ENCODE results near the gene GOLGA2. TPM values are rescaled to one million over a fixed set of nuclear protein-coding genes. Genes with fewer than 3 reads are reported as not detected.

The GOLGA2 gene
- total RNA-seq, 1 donor from 2014 or later = 105 TPM

DNA sequence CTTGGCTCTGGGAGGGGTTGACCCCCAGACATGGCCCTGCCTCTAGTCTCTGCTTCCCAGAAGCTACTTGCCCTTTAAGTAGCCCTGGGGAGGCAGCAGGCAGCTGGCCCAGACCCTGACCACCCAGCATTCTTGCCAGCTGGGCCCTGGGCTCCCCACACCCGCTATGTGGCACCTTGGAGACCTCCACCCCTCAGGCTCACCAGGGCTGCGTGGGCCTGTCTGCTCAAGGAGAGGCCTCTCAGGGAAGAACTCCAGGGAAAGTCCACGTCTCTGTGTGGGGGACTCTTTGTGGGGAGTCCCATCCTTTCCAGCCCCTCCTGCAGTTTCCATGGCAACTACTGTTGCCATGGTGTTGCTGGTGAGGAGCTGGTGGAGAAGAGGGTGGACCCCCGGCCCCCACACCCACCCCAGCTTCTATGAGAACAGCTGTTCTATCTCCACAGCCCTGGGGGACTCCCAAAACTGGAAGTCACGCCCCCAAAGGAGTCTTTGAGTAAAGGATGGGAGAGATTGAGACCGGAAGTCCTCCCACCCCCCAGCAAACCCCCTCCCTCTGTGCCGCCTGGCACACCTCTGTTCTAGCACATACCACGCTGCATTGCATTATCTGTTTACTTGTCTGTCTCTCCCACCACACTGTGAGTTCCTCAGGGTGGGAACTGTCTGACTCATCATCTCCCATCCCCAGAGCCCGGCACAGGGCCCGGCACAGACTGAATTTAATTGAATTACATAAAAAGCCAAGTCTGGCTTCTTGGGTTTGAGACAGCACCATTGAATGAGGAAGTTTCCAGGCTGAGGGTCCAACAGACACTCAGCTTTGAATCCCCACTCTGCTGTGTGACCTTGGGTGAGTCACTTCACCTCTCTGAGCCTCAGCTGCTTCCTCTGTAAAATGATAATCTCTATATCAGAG is 60.1 kb downstream of the GOLGA2 start:
- DNase-seq (ENCODE audit: low read depth) = peak; percentile 70
- H3K4me1 Mint-ChIP-seq (ENCODE audit: low read depth, unreplicated experiment) = peaks cover 22% of the 10 kb centered on the region
- peak overlapping the region; percentile 70 for H3K27ac ChIP-seq (ENCODE audit: low read depth, low read length)
- peak overlapping the region; percentile 96 for H3K27ac Mint-ChIP-seq (ENCODE audit: unreplicated experiment)
- no peaks in the 10 kb centered on the region for H3K27me3 ChIP-seq (ENCODE audit: insufficient read depth, low read length)
- H3K36me3 ChIP-seq (ENCODE audit: insufficient read depth, low read length) = no peaks in the 10 kb centered on the region
- H3K4me1 ChIP-seq (ENCODE audit: insufficient read depth, low read length) = peaks cover 35% of the 10 kb centered on the region
- no peak for TF ChIP-seq EZH2 (IDR thresholded peaks at IDR 0.05; ENCODE audit: insufficient read depth, low read length)
- TF ChIP-seq, protein P1, sequence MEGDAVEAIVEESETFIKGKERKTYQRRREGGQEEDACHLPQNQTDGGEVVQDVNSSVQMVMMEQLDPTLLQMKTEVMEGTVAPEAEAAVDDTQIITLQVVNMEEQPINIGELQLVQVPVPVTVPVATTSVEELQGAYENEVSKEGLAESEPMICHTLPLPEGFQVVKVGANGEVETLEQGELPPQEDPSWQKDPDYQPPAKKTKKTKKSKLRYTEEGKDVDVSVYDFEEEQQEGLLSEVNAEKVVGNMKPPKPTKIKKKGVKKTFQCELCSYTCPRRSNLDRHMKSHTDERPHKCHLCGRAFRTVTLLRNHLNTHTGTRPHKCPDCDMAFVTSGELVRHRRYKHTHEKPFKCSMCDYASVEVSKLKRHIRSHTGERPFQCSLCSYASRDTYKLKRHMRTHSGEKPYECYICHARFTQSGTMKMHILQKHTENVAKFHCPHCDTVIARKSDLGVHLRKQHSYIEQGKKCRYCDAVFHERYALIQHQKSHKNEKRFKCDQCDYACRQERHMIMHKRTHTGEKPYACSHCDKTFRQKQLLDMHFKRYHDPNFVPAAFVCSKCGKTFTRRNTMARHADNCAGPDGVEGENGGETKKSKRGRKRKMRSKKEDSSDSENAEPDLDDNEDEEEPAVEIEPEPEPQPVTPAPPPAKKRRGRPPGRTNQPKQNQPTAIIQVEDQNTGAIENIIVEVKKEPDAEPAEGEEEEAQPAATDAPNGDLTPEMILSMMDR (IDR thresholded peaks at IDR 0.05; ENCODE audit: insufficient read depth, low read depth, low read length) = no peak
- H3K79me2 ChIP-seq (ENCODE audit: insufficient read depth, low read length) = no peaks in the 10 kb centered on the region
- H3K9me3 ChIP-seq (ENCODE audit: insufficient read depth, low read depth, low read length) = no peaks in the 10 kb centered on the region
- H3K36me3 Mint-ChIP-seq (ENCODE audit: low read depth, unreplicated experiment) = peaks cover 11% of the 10 kb centered on the region
- peak overlapping the region; percentile 47 for H3K4me2 ChIP-seq (ENCODE audit: low read length)
- no peak for FAIRE-seq
- H3K27me3 Mint-ChIP-seq (ENCODE audit: low read depth, unreplicated experiment) = peaks cover 3% of the 10 kb centered on the region
- H2AFZ ChIP-seq (ENCODE audit: low read depth, low read length) = peak overlapping the region; percentile 39
- H3K4me3 ChIP-seq (ENCODE audit: insufficient read depth, low read depth, low read length) = no peak overlapping the region
- H3K9ac ChIP-seq (ENCODE audit: low read length) = peak overlapping the region; percentile 55
- no peaks in the 10 kb centered on the region for H4K20me1 ChIP-seq (ENCODE audit: insufficient read depth, low read length)
- peak overlapping the region; percentile 21 for H3K4me3 Mint-ChIP-seq (ENCODE audit: unreplicated experiment)
- no peaks in the 10 kb centered on the region for H3K9me3 Mint-ChIP-seq (ENCODE audit: unreplicated experiment)

DNA sequence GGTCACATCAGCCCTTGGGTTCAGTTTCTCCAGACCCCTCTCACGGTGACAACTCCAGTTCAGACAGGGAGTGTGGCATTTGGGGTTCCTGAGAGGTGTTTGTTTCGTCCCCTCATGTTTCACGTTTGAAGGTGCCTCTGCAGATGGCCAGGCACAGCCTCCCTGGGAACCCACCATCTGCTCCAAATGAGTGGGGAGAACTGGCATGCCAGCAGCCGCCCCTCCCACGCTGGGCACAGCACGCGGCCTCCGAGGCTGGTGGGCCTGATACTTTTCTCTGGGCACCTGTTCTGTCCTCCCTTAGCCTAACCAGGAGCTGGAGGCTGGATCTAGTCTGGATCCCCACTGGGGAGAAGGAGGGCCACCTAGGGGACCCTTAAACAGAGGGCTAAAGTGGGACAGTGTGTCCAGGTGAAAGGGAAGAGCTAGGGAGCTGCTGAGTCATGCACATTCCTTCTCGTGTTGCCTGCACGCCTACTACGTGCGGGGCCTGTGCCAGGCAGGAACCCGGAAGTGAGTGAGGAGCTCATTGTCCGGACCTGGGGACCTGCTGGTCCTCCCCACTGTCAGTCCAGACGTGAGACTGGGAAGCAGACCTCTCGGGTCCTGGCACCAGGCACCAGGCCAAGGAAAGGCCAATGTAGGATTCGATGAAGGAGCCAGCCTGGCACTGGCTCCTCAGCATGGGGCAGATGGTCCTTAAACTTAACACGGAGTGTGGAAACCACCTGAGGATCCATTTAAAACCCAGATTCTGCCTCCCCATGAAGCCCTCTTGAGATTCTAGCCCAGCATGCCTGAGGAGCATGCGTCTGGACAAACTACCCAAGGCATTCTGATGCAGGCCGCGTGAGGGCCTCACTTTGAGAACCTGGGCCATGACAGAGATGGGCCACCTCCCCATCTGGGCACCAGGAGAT is 61.0 kb downstream of the GOLGA2 start:
- Mint-ChIP-seq H3K4me3 (ENCODE audit: unreplicated experiment) (no peak overlapping the region), H3K36me3 (ENCODE audit: low read depth, unreplicated experiment) (peaks cover 9% of the 10 kb centered on the region), H3K9me3 (ENCODE audit: unreplicated experiment) (no peaks in the 10 kb centered on the region), H3K27me3 (ENCODE audit: low read depth, unreplicated experiment) (peaks cover 3% of the 10 kb centered on the region), H3K4me1 (ENCODE audit: low read depth, unreplicated experiment) (peaks cover 22% of the 10 kb centered on the region), H3K27ac (ENCODE audit: unreplicated experiment) (peak overlapping the region; percentile 53)
- H3K9me3 ChIP-seq (ENCODE audit: insufficient read depth, low read depth, low read length) = no peaks in the 10 kb centered on the region
- FAIRE-seq (no peak), DNase-seq (ENCODE audit: low read depth) (no peak)
- no peak for TF ChIP-seq EZH2 (IDR thresholded peaks at IDR 0.05; ENCODE audit: insufficient read depth, low read length)
- TF ChIP-seq, protein P1 (IDR thresholded peaks at IDR 0.05; ENCODE audit: insufficient read depth, low read depth, low read length) = no peak
- H3K4me3 ChIP-seq (ENCODE audit: insufficient read depth, low read depth, low read length) = no peak overlapping the region
- H3K4me2 ChIP-seq (ENCODE audit: low read length) = peak overlapping the region; percentile 47
- H3K9ac ChIP-seq (ENCODE audit: low read length) = peak overlapping the region; percentile 55
- H3K79me2 ChIP-seq (ENCODE audit: insufficient read depth, low read length) = no peaks in the 10 kb centered on the region
- peak overlapping the region; percentile 70 for H3K27ac ChIP-seq (ENCODE audit: low read depth, low read length)
- H2AFZ ChIP-seq (ENCODE audit: low read depth, low read length) = peak overlapping the region; percentile 44
- no peaks in the 10 kb centered on the region for H4K20me1 ChIP-seq (ENCODE audit: insufficient read depth, low read length)
- H3K27me3 ChIP-seq (ENCODE audit: insufficient read depth, low read length) = no peaks in the 10 kb centered on the region
- no peaks in the 10 kb centered on the region for H3K36me3 ChIP-seq (ENCODE audit: insufficient read depth, low read length)
- peaks cover 35% of the 10 kb centered on the region for H3K4me1 ChIP-seq (ENCODE audit: insufficient read depth, low read length)
